ENCODE measurements around the gene SNF8. TPM values are rescaled to one million over a fixed set of nuclear protein-coding genes. Genes with fewer than 3 reads are reported as not detected.

The SNF8 gene
- total RNA-seq, 1 experiment from 2014 or later = 146 TPM

- no peak for DNase-seq (ENCODE audit: low read depth)
Measured at GRCh38 chr17:48892940-48893645, 51.5 kb downstream of the SNF8 start.

- no peak for DNase-seq (ENCODE audit: low read depth)
Measured at GRCh38 chr17:48890086-48890485, 54.6 kb downstream of the SNF8 start.

DNA sequence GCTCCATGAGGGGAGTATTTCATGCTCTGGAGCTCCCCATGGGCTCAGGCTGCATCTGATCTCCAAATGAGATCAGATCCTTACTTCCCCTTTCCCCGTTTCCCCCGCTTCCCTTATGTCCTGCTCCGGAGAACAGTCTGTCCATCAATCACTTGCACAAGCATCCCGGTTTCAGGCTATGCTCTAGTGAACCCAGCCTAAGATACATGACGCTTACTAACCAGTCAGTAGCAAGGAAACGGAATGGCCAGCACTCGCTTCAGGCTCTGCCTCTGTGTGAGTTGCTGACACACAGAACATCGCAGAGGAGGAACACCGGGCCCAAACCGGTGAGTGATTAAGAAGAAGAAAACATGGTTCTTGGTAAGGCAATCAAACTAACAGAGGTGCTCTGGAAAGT, 61.5 kb downstream of the SNF8 start:
- no peak for DNase-seq (ENCODE audit: low read depth)

- DNase-seq (ENCODE audit: low read depth) = no peak
Measured at GRCh38 chr17:48882272-48882671, 62.4 kb downstream of the SNF8 start.

Other genes with a start within 250 kb of the SNF8 start
- not detected in 2 replicates for gene PRAC1, start 222.3 kb downstream of the SNF8 start, total RNA-seq (2014; rRNA removed)
- not detected in 2 replicates for gene PRAC2, start 221.7 kb downstream of the SNF8 start, total RNA-seq (2014; rRNA removed)
- 0.77 and 0.80 TPM in 2 replicates for gene HOXB13, start 216.1 kb downstream of the SNF8 start, total RNA-seq (2014; rRNA removed)
- gene TTLL6, start 127.6 kb downstream of the SNF8 start, total RNA-seq (2014; rRNA removed) = not detected in 2 replicates
- gene CALCOCO2, start 113.8 kb downstream of the SNF8 start, total RNA-seq (2014; rRNA removed) = 43.7 and 61.7 TPM in 2 replicates
- 193 and 197 TPM in 2 replicates for gene ATP5MC1, start 52.1 kb downstream of the SNF8 start, total RNA-seq (2014; rRNA removed)
- gene UBE2Z, start 36.4 kb downstream of the SNF8 start, total RNA-seq (2014; rRNA removed) = 108 and 111 TPM in 2 replicates
- gene GIP, start 23.8 kb upstream of the SNF8 start, total RNA-seq (2014; rRNA removed) = not detected in 2 replicates
- 5.6 and 6.4 TPM in 2 replicates for gene IGF2BP1, start 52.5 kb upstream of the SNF8 start, total RNA-seq (2014; rRNA removed)
- not detected in 2 replicates for gene B4GALNT2, start 187.9 kb upstream of the SNF8 start, total RNA-seq (2014; rRNA removed)